SU-DHL-6 (cell line): ENCODE measurements around the gene PSMG1.
"Not testable (repeated sequence)": the region's sequence is repeated elsewhere in the genome, so short reads cannot be mapped to it uniquely, and the experiment has no call there.

Experiments
- H2AFZ ChIP-seq: fragments of 200-600 bp; sonication (generic); 2 replicates; pipeline ENCODE4 v1.6.1; 2014; ENCODE audit warnings: low read depth, mild to moderate bottlenecking, moderate library complexity, mixed read lengths, antibody characterized with exemption, low read length; ENCODE audit not compliant: severe bottlenecking
- H3F3A ChIP-seq: fragments of 200-600 bp; shearing (Covaris generic); 2 replicates; pipeline ENCODE4 v1.6.0; 2016; ENCODE audit warnings: antibody characterized with exemption, mild to moderate bottlenecking; ENCODE audit not compliant: insufficient read depth
- H3K27ac ChIP-seq: fragments of 200-600 bp; sonication (generic); 2 replicates; pipeline ENCODE4 v1.5.1; 2016; ENCODE audit warnings: low read depth, mild to moderate bottlenecking, low read length, moderate library complexity, mixed read lengths
- H3K27me3 ChIP-seq: fragments of 200-600 bp; sonication (generic), shearing (Covaris generic); 2 replicates; pipeline ENCODE4 v1.6.0; 2014; ENCODE audit warnings: mild to moderate bottlenecking, low read length
- H3K36me3 ChIP-seq: fragments of 200-600 bp; sonication (generic); 2 replicates; pipeline ENCODE4 v1.6.1; 2014; ENCODE audit warnings: mild to moderate bottlenecking, low read length, mixed read lengths
- H3K4me2 ChIP-seq: fragments of 300-600, 200-600 bp; shearing (Covaris generic), sonication (generic); 2 replicates; pipeline ENCODE4 v1.6.0; 2014; ENCODE audit warnings: low read length, low read depth, mild to moderate bottlenecking; ENCODE audit not compliant: poor library complexity, severe bottlenecking
- H3K4me3 ChIP-seq: fragments of 200-600 bp; sonication (generic); 2 replicates; pipeline ENCODE4 v1.5.1; 2014; ENCODE audit warnings: antibody characterized with exemption, low read length, mild to moderate bottlenecking, mixed read lengths; ENCODE audit not compliant: insufficient read depth, poor library complexity, severe bottlenecking
- H3K79me2 ChIP-seq: fragments of 200-600 bp; sonication (generic); 2 replicates; pipeline ENCODE4 v1.6.1; 2014; ENCODE audit warnings: mild to moderate bottlenecking, low read length, moderate library complexity; ENCODE audit not compliant: insufficient read depth
- H3K9ac ChIP-seq: fragments of 200-600 bp; sonication (generic); 2 replicates; pipeline ENCODE4 v1.7.0; 2014; ENCODE audit warnings: mild to moderate bottlenecking, low read length
- H3K9me2 ChIP-seq: fragments of 200-600 bp; sonication (generic); replicated peaks from 2 replicates; pipeline ENCODE4 v1.6.1; 2014; ENCODE audit warnings: low read length; ENCODE audit not compliant: insufficient read depth
- H3K9me3 ChIP-seq: fragments of 200-600 bp; sonication (generic); 2 replicates; pipeline ENCODE4 v1.6.1; 2014; ENCODE audit warnings: low read length, mixed read lengths; ENCODE audit not compliant: insufficient read depth
- H4K20me1 ChIP-seq: fragments of 200-600 bp; sonication (generic); 2 replicates; pipeline ENCODE4 v1.6.1; 2014; ENCODE audit warnings: low read depth, mild to moderate bottlenecking, antibody characterized with exemption, low read length, moderate library complexity, mixed read lengths
- CTCF ChIP-seq: fragments of 200-600 bp; sonication (generic); IDR thresholded peaks from one replicate; pipeline ENCODE4 v1.5.1; 2017; ENCODE audit warnings: antibody characterized with exemption, mild to moderate bottlenecking, low read length, moderate library complexity; ENCODE audit not compliant: insufficient read depth, poor library complexity, severe bottlenecking
- EZH2phosphoT487 ChIP-seq: fragments of 200-600 bp; sonication (generic), shearing (Covaris generic); conservative IDR thresholded peaks from 2 replicates; pipeline ENCODE4 v1.6.1; 2018; ENCODE audit warnings: mild to moderate bottlenecking, antibody characterized with exemption, low read length, moderate library complexity, mixed read lengths

The PSMG1 gene

DNA sequence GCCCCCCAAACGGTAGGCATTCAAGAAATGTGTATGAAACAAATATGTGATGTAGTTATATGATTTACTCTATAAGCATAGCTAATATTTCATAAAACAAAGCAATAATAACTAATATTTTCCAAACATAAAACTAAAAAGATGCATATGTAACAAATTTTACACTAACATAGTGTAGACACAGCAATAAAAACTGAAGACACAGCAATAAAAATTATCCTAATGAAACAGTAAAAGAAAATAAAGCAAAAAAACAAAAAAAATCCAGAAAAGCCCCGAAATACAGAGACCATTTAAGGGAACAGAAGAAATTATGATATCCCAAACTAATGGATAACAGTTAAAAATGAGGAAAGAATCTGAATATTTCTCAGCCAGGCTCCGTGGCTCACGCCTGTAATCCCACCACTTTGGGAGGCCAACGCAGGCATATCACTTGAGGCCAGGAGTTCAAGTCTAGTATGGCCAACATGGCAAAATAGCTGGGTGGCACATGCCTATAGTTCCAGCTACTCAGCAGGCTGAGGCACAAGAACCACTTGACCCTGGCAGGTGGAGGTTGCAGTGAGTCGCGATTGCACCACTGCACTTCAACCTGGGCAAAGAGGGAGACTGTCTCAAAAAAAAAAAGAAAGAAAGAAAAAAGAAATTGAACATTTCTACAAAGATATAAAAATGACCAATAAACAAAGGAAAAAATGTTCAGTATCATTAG is 38.2 kb upstream of the PSMG1 start:
- Histone ChIP-seq H3K27me3 (no peaks in the 10 kb centered on the region), H3K9me3 (no peaks in the 10 kb centered on the region), H3K36me3 (peaks cover 66% of the 10 kb centered on the region)

DNA sequence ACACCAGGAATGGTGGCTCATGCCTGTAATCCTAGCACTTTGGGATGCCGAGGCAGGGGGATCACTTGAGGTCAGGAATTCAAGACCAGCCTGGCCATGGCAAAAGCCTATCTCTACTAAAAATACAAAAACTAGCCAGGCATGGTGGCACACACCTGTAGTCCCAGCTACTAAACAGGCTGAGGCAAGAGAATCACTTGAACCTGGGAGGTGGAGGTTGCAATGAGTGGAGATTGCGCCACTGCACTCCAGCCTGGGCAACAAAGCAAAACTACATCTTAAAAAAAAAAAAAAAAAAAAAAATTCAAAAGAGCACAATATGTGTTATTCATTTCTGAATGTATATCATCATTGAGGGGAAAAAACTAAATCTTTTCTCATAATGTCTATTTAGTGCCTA is 37.6 kb upstream of the PSMG1 start:
- H3K36me3 ChIP-seq: peaks cover 64% of the 10 kb centered on the region
- not testable (repeated sequence) for H3K4me2 ChIP-seq, H4K20me1 ChIP-seq, H3K4me3 ChIP-seq, H3K79me2 ChIP-seq, H3K27me3 ChIP-seq, H3K9me3 ChIP-seq, H3K9me2 ChIP-seq, H3K9ac ChIP-seq, H3K27ac ChIP-seq, H2AFZ ChIP-seq
- H3F3A ChIP-seq: peaks cover 10% of the 10 kb centered on the region; the same call in 1 of the 2 replicates

More for the DNA sequence above, 38.2 kb upstream of the PSMG1 start:
- Histone ChIP-seq H3K9me2 (no peaks in the 10 kb centered on the region), H2AFZ (no peak overlapping the region), H3K79me2 (no peaks in the 10 kb centered on the region; the same call in 1 of the 2 replicates), H3K4me2 (no peak overlapping the region), H3F3A (peaks cover 14% of the 10 kb centered on the region; the same call in 1 of the 2 replicates), H3K9ac (no peak overlapping the region), H3K4me3 (no peak overlapping the region), H3K27ac (no peak overlapping the region), H4K20me1 (no peaks in the 10 kb centered on the region)
- TF ChIP-seq EZH2phosphoT487 (no peak), CTCF (no peak)

GRCh38 chr21:39220150-39220549 is 36.9 kb upstream of the PSMG1 start:
- TF ChIP-seq EZH2phosphoT487 (no peak), CTCF (no peak)
- no peak overlapping the region for H3K9ac ChIP-seq
- no peaks in the 10 kb centered on the region for H3K9me2 ChIP-seq
- no peaks in the 10 kb centered on the region; the same call in 1 of the 2 replicates for H3K79me2 ChIP-seq
- H3K27ac ChIP-seq: no peak overlapping the region
- no peak overlapping the region for H2AFZ ChIP-seq
- peaks cover 64% of the 10 kb centered on the region for H3K36me3 ChIP-seq
- H4K20me1 ChIP-seq: no peaks in the 10 kb centered on the region
- no peak overlapping the region for H3K4me3 ChIP-seq
- peaks cover 4% of the 10 kb centered on the region; the same call in 1 of the 2 replicates for H3F3A ChIP-seq
- H3K27me3 ChIP-seq: no peaks in the 10 kb centered on the region
- H3K4me2 ChIP-seq: no peak overlapping the region
- no peaks in the 10 kb centered on the region for H3K9me3 ChIP-seq

- no peak overlapping the region for H3K27ac ChIP-seq
- no peaks in the 10 kb centered on the region for H3K9me2 ChIP-seq
- no peak overlapping the region for H3K4me3 ChIP-seq
- no peaks in the 10 kb centered on the region for H3K27me3 ChIP-seq
- no peaks in the 10 kb centered on the region for H3K9me3 ChIP-seq
- no peak for TF ChIP-seq EZH2phosphoT487
- TF ChIP-seq CTCF: no peak
- peaks cover 7% of the 10 kb centered on the region; the same call in 1 of the 2 replicates for H3F3A ChIP-seq
- no peak overlapping the region for H3K9ac ChIP-seq
- H2AFZ ChIP-seq: no peak overlapping the region
- no peaks in the 10 kb centered on the region for H4K20me1 ChIP-seq
- no peaks in the 10 kb centered on the region for H3K79me2 ChIP-seq
- H3K4me2 ChIP-seq: no peak overlapping the region
- H3K36me3 ChIP-seq: peaks cover 68% of the 10 kb centered on the region
Measured at GRCh38 chr21:39218082-39218409, 34.8 kb upstream of the PSMG1 start.
